ENCODE results near the gene INTS14. TPM values are rescaled to one million over a fixed set of nuclear protein-coding genes. Genes with fewer than 3 reads are reported as not detected.

The INTS14 gene
- total RNA-seq, 1 experiment from 2014 or later, result 44.7 TPM

DNA sequence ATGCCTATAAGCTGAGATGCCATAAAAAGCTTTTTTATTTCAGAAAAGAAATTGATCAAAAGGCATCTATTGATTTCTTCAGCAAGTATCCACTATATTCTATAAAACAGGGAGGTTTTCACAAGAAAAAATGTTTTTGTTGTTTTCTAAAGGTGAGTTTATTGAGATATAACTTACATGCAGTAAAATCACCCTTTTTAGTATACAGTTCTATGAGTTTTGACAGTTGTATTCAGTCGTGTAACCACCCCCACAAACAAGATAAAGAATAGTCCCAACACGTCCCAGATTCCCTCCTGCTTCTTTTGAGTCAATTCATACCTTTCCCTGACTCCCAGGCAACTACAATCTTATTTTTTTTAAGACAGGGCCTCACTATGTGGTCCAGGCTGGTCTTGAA is 7.8 kb downstream of the INTS14 start:
- peaks cover 0 to 51% (median 47%) of the 10 kb centered on the region in 3 experiments; a peak in 6 of 7 replicates for H3K36me3 Mint-ChIP-seq (ENCODE audit: insufficient read depth in 1 of 3, low read depth in 3 of 3)
- no CpG with 5 or more reads among the region's 2 CpGs for WGBS (ENCODE audit: extremely low coverage, insufficient read length, low lambda C conversion rate)
- H3T11ph ChIP-seq (ENCODE audit: low read length), result no peak overlapping the region

More for the DNA sequence above, 7.8 kb downstream of the INTS14 start:
- Mint-ChIP-seq H3K27me3 (ENCODE audit: low read depth) (no peaks in the 10 kb centered on the region), H3K9me3 (no peaks in the 10 kb centered on the region), H3K27ac (no peak overlapping the region), H3K4me3 (no peak overlapping the region), H3K4me1 (no peaks in the 10 kb centered on the region)
- no peaks in the 10 kb centered on the region for H3K23me2 ChIP-seq (ENCODE audit: insufficient read length, low read depth, low read length, poor library complexity, severe bottlenecking)
- no peak overlapping the region for H2AFZ ChIP-seq (ENCODE audit: low read length)
- no peak overlapping the region for H3K9ac ChIP-seq (ENCODE audit: extremely low read depth, insufficient read length, low read length)
- H2BK15ac ChIP-seq (ENCODE audit: low read depth, low read length), result no peak overlapping the region
- H2BK120ac ChIP-seq (ENCODE audit: low read depth, low read length, poor library complexity, severe bottlenecking), result no peak overlapping the region
- H3K9me3 ChIP-seq (ENCODE audit: control insufficient read depth, low read depth, low read length), result no peaks in the 10 kb centered on the region
- H4K20me1 ChIP-seq (ENCODE audit: control insufficient read depth, insufficient read depth, insufficient read length), result no peaks in the 10 kb centered on the region
- H3K56ac ChIP-seq (ENCODE audit: insufficient read length, low read depth, low read length), result no peak overlapping the region
- H3K79me2 ChIP-seq (ENCODE audit: insufficient read depth, low read length), result no peaks in the 10 kb centered on the region
- H4K91ac ChIP-seq (ENCODE audit: insufficient read length, low read depth, low read length), result no peak overlapping the region
- H3K23ac ChIP-seq (ENCODE audit: insufficient read length, low read depth, low read length), result no peak overlapping the region
- H3K4ac ChIP-seq (ENCODE audit: low read depth, low read length), result no peak overlapping the region
- no peak overlapping the region for H2BK12ac ChIP-seq (ENCODE audit: insufficient read length, low read depth, low read length)
- TF ChIP-seq, protein P1, sequence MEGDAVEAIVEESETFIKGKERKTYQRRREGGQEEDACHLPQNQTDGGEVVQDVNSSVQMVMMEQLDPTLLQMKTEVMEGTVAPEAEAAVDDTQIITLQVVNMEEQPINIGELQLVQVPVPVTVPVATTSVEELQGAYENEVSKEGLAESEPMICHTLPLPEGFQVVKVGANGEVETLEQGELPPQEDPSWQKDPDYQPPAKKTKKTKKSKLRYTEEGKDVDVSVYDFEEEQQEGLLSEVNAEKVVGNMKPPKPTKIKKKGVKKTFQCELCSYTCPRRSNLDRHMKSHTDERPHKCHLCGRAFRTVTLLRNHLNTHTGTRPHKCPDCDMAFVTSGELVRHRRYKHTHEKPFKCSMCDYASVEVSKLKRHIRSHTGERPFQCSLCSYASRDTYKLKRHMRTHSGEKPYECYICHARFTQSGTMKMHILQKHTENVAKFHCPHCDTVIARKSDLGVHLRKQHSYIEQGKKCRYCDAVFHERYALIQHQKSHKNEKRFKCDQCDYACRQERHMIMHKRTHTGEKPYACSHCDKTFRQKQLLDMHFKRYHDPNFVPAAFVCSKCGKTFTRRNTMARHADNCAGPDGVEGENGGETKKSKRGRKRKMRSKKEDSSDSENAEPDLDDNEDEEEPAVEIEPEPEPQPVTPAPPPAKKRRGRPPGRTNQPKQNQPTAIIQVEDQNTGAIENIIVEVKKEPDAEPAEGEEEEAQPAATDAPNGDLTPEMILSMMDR (conservative IDR thresholded peaks at IDR 0.05), result no peak
- H2BK5ac ChIP-seq (ENCODE audit: insufficient read length, low read length), result no peak overlapping the region
- DNase-seq, result no peak
- no peaks in the 10 kb centered on the region for H3K4me1 ChIP-seq (ENCODE audit: insufficient read depth, low read length)
- no peak overlapping the region for H3K14ac ChIP-seq (ENCODE audit: insufficient read depth, low read length)
- H2BK20ac ChIP-seq (ENCODE audit: low read depth, low read length, poor library complexity, severe bottlenecking), result no peak overlapping the region
- H4K5ac ChIP-seq (ENCODE audit: insufficient read length, low read depth, low read length), result no peak overlapping the region
- H3K27ac ChIP-seq (ENCODE audit: insufficient read length, low read depth, low read length), result no peak overlapping the region
- H4K8ac ChIP-seq (replicated peaks; ENCODE audit: insufficient read length, low read depth, low read length), result no peak overlapping the region
- no peaks in the 10 kb centered on the region for H3K79me1 ChIP-seq (ENCODE audit: insufficient read depth, low read depth, low read length, poor library complexity, severe bottlenecking)
- H3K4me2 ChIP-seq (ENCODE audit: insufficient read depth, insufficient read length, low read length), result no peak overlapping the region
- no peak overlapping the region for H3K18ac ChIP-seq (ENCODE audit: insufficient read length, low read depth, low read length)
- no peaks in the 10 kb centered on the region for H3K27me3 ChIP-seq (ENCODE audit: insufficient read depth, low read length)
- H2AK5ac ChIP-seq (ENCODE audit: insufficient read length, low read length), result no peak overlapping the region
